CD4-positive, alpha-beta T cell treated with Interleukin-1 beta for 1 hour (primary cell): Measurements from ENCODE around the gene RPH3AL.

Experiments
- DNase-seq, 2 donors: peaks; one replicate each; pipeline ENCODE4 v3.0.0-alpha.2; 2020 to 2022

RPH3AL gene

GRCh38 chr17:298791-299450 lies 53.7 kb downstream of the RPH3AL start:
- no peak for DNase-seq

- DNase-seq = no peak
These were observed 54.8 kb downstream of the RPH3AL start for GRCh38 chr17:297758-298157.

- no peak for DNase-seq
These were observed 55.5 kb downstream of the RPH3AL start for GRCh38 chr17:296906-297690.

GRCh38 chr17:296379-296778 lies 56.2 kb downstream of the RPH3AL start:
- DNase-seq = no peak

GRCh38 chr17:292531-293382 lies 59.9 kb downstream of the RPH3AL start:
- DNase-seq = no peak

- no peak for DNase-seq
These were observed 60.6 kb downstream of the RPH3AL start for GRCh38 chr17:292016-292415.

- DNase-seq = no peak
These were observed 61.0 kb downstream of the RPH3AL start for GRCh38 chr17:291587-291986.

GRCh38 chr17:290626-291025 lies 62.0 kb downstream of the RPH3AL start:
- DNase-seq = no peak

- no peak for DNase-seq
These were observed 62.5 kb downstream of the RPH3AL start for GRCh38 chr17:290121-290521.

- no peak for DNase-seq
These were observed 63.2 kb downstream of the RPH3AL start for GRCh38 chr17:289409-289808.

- DNase-seq = no peak
These were observed 63.7 kb downstream of the RPH3AL start for GRCh38 chr17:288802-289356.

- DNase-seq = no peak
These were observed 66.0 kb downstream of the RPH3AL start for GRCh38 chr17:286571-286970.

GRCh38 chr17:285751-286422 lies 66.7 kb downstream of the RPH3AL start:
- no peak for DNase-seq

- no peak for DNase-seq
These were observed 67.8 kb downstream of the RPH3AL start for GRCh38 chr17:284676-285355.

GRCh38 chr17:283911-284675 lies 68.5 kb downstream of the RPH3AL start:
- DNase-seq = no peak

GRCh38 chr17:282912-283882 lies 69.4 kb downstream of the RPH3AL start:
- DNase-seq = no peak

- no peak for DNase-seq
These were observed 70.4 kb downstream of the RPH3AL start for GRCh38 chr17:282000-282911.

- DNase-seq = no peak
These were observed 71.1 kb downstream of the RPH3AL start for GRCh38 chr17:281365-281999.
